ENCODE data around the gene C2orf92.

Gene C2orf92

GRCh38 chr2:97730245-97730644, 60.7 kb downstream of the C2orf92 start:
- peaks cover 20% of the 10 kb centered on the region for H3K9me3 Mint-ChIP-seq
- no peaks in the 10 kb centered on the region for H3K27me3 Mint-ChIP-seq (ENCODE audit: low read depth)
- no peak for DNase-seq (ENCODE audit: low spot score)
- H3K36me3 Mint-ChIP-seq (ENCODE audit: low read depth) = peaks cover 83% of the 10 kb centered on the region
- H3K27ac Mint-ChIP-seq = no peak overlapping the region
- no peak overlapping the region for H3K4me3 Mint-ChIP-seq
- H3K4me1 Mint-ChIP-seq (ENCODE audit: low read depth) = peaks cover 7% of the 10 kb centered on the region

GRCh38 chr2:97731274-97732020, 61.9 kb downstream of the C2orf92 start:
- Mint-ChIP-seq H3K9me3 (peaks cover 20% of the 10 kb centered on the region), H3K27me3 (ENCODE audit: low read depth) (no peaks in the 10 kb centered on the region), H3K4me1 (ENCODE audit: low read depth) (peaks cover 7% of the 10 kb centered on the region), H3K4me3 (no peak overlapping the region), H3K27ac (peak overlapping the region; percentile 19), H3K36me3 (ENCODE audit: low read depth) (peaks cover 75% of the 10 kb centered on the region)
- DNase-seq (ENCODE audit: low spot score) = no peak

- H3K27ac Mint-ChIP-seq = no peak overlapping the region
- peaks cover 69% of the 10 kb centered on the region for H3K36me3 Mint-ChIP-seq (ENCODE audit: low read depth)
These were observed 63.2 kb downstream of the C2orf92 start for GRCh38 chr2:97732436-97733340.

GRCh38 chr2:97733341-97734035, 64.0 kb downstream of the C2orf92 start:
- Mint-ChIP-seq H3K4me1 (ENCODE audit: low read depth) (peaks cover 4% of the 10 kb centered on the region), H3K36me3 (ENCODE audit: low read depth) (peaks cover 67% of the 10 kb centered on the region), H3K27ac (no peak overlapping the region), H3K27me3 (ENCODE audit: low read depth) (no peaks in the 10 kb centered on the region), H3K4me3 (no peak overlapping the region), H3K9me3 (peaks cover 15% of the 10 kb centered on the region)
- no peak for DNase-seq (ENCODE audit: low spot score)

More at GRCh38 chr2:97732436-97733340, 63.2 kb downstream of the C2orf92 start:
- peaks cover 20% of the 10 kb centered on the region for H3K9me3 Mint-ChIP-seq
- DNase-seq (ENCODE audit: low spot score) = no peak
- H3K4me1 Mint-ChIP-seq (ENCODE audit: low read depth) = peaks cover 4% of the 10 kb centered on the region
- no peak overlapping the region for H3K4me3 Mint-ChIP-seq
- no peaks in the 10 kb centered on the region for H3K27me3 Mint-ChIP-seq (ENCODE audit: low read depth)

GRCh38 chr2:97734061-97735051, 64.8 kb downstream of the C2orf92 start:
- peaks cover 12% of the 10 kb centered on the region for H3K9me3 Mint-ChIP-seq
- H3K36me3 Mint-ChIP-seq (ENCODE audit: low read depth) = peaks cover 65% of the 10 kb centered on the region
- H3K4me1 Mint-ChIP-seq (ENCODE audit: low read depth) = peaks cover 4% of the 10 kb centered on the region
- no peaks in the 10 kb centered on the region for H3K27me3 Mint-ChIP-seq (ENCODE audit: low read depth)
- no peak for DNase-seq (ENCODE audit: low spot score)
- no peak overlapping the region for H3K27ac Mint-ChIP-seq
- no peak overlapping the region for H3K4me3 Mint-ChIP-seq

- H3K9me3 Mint-ChIP-seq = peaks cover 6% of the 10 kb centered on the region
- DNase-seq (ENCODE audit: low spot score) = no peak
- H3K4me1 Mint-ChIP-seq (ENCODE audit: low read depth) = peaks cover 4% of the 10 kb centered on the region
- H3K36me3 Mint-ChIP-seq (ENCODE audit: low read depth) = peaks cover 59% of the 10 kb centered on the region
- no peak overlapping the region for H3K4me3 Mint-ChIP-seq
- no peaks in the 10 kb centered on the region for H3K27me3 Mint-ChIP-seq (ENCODE audit: low read depth)
- no peak overlapping the region for H3K27ac Mint-ChIP-seq
These were observed 65.6 kb downstream of the C2orf92 start for GRCh38 chr2:97735161-97735561.

GRCh38 chr2:97736185-97736584, 66.7 kb downstream of the C2orf92 start:
- Mint-ChIP-seq H3K4me1 (ENCODE audit: low read depth) (peaks cover 10% of the 10 kb centered on the region), H3K27me3 (ENCODE audit: low read depth) (no peaks in the 10 kb centered on the region), H3K9me3 (peaks cover 3% of the 10 kb centered on the region), H3K4me3 (no peak overlapping the region), H3K36me3 (ENCODE audit: low read depth) (peaks cover 59% of the 10 kb centered on the region), H3K27ac (peak overlapping the region; percentile 63)
- no peak for DNase-seq (ENCODE audit: low spot score)

- peak overlapping the region; percentile 63 for H3K27ac Mint-ChIP-seq
- no peaks in the 10 kb centered on the region for H3K9me3 Mint-ChIP-seq
- no peak for DNase-seq (ENCODE audit: low spot score)
- no peaks in the 10 kb centered on the region for H3K27me3 Mint-ChIP-seq (ENCODE audit: low read depth)
- no peak overlapping the region for H3K4me3 Mint-ChIP-seq
- peaks cover 15% of the 10 kb centered on the region for H3K4me1 Mint-ChIP-seq (ENCODE audit: low read depth)
- peaks cover 59% of the 10 kb centered on the region for H3K36me3 Mint-ChIP-seq (ENCODE audit: low read depth)
These were observed 67.3 kb downstream of the C2orf92 start for GRCh38 chr2:97736608-97737330.

- Mint-ChIP-seq H3K27ac (peak overlapping the region; percentile 11), H3K36me3 (ENCODE audit: low read depth) (peaks cover 60% of the 10 kb centered on the region), H3K4me3 (no peak overlapping the region), H3K4me1 (ENCODE audit: low read depth) (peaks cover 23% of the 10 kb centered on the region), H3K27me3 (ENCODE audit: low read depth) (no peaks in the 10 kb centered on the region), H3K9me3 (no peaks in the 10 kb centered on the region)
- no peak for DNase-seq (ENCODE audit: low spot score)
These were observed 68.1 kb downstream of the C2orf92 start for GRCh38 chr2:97737421-97738178.

- Mint-ChIP-seq H3K36me3 (ENCODE audit: low read depth) (peaks cover 63% of the 10 kb centered on the region), H3K27me3 (ENCODE audit: low read depth) (no peaks in the 10 kb centered on the region), H3K4me3 (no peak overlapping the region), H3K4me1 (ENCODE audit: low read depth) (peaks cover 31% of the 10 kb centered on the region), H3K9me3 (no peaks in the 10 kb centered on the region), H3K27ac (peak overlapping the region; percentile 33)
- no peak for DNase-seq (ENCODE audit: low spot score)
These were observed 68.9 kb downstream of the C2orf92 start for GRCh38 chr2:97738179-97739019.

- Mint-ChIP-seq H3K27me3 (ENCODE audit: low read depth) (no peaks in the 10 kb centered on the region), H3K9me3 (no peaks in the 10 kb centered on the region), H3K4me1 (ENCODE audit: low read depth) (peaks cover 38% of the 10 kb centered on the region), H3K4me3 (no peak overlapping the region), H3K27ac (peak overlapping the region; percentile 33), H3K36me3 (ENCODE audit: low read depth) (peaks cover 64% of the 10 kb centered on the region)
- no peak for DNase-seq (ENCODE audit: low spot score)
These were observed 69.7 kb downstream of the C2orf92 start for GRCh38 chr2:97739020-97739892.

Data from T-helper 2 cell treated with Interferon-gamma antibody and Interleukin-4, amounts not matched to agents 5 μg/mL and 100 μg/mL, for 36 hours (primary cell).